HG02870 (cell line): ENCODE results near the gene SLC26A9.
"Not testable (repeated sequence)": the region's sequence is repeated elsewhere in the genome, so short reads cannot be mapped to it uniquely, and the experiment has no call there.

Source experiments
- ATAC-seq: cut with Tn5 transposase; IDR thresholded peaks from one replicate; pipeline ENCODE4 v1.9.1; 2021; ENCODE audit warnings: mild to moderate bottlenecking, moderate library complexity; ENCODE audit not compliant: unreplicated experiment

SLC26A9 gene

GRCh38 chr1:205905095-205905494 is 38.2 kb downstream of the SLC26A9 start:
- ATAC-seq = not testable (repeated sequence)

- ATAC-seq = no peak
These were observed 46.9 kb downstream of the SLC26A9 start for GRCh38 chr1:205896351-205896750.

GRCh38 chr1:205894119-205894518 is 49.1 kb downstream of the SLC26A9 start:
- not testable (repeated sequence) for ATAC-seq

- ATAC-seq = not testable (repeated sequence)
These were observed 51.1 kb downstream of the SLC26A9 start for GRCh38 chr1:205892175-205892574.

- not testable (repeated sequence) for ATAC-seq
These were observed 51.8 kb downstream of the SLC26A9 start for GRCh38 chr1:205891481-205891880.

GRCh38 chr1:205890631-205891030 is 52.6 kb downstream of the SLC26A9 start:
- not testable (repeated sequence) for ATAC-seq

- not testable (repeated sequence) for ATAC-seq
These were observed 53.5 kb downstream of the SLC26A9 start for GRCh38 chr1:205889706-205890105.

- ATAC-seq = not testable (repeated sequence)
These were observed 54.2 kb downstream of the SLC26A9 start for GRCh38 chr1:205889006-205889405.

GRCh38 chr1:205883792-205884191 is 59.5 kb downstream of the SLC26A9 start:
- ATAC-seq = no peak

GRCh38 chr1:205880923-205881322 is 62.3 kb downstream of the SLC26A9 start:
- no peak for ATAC-seq

GRCh38 chr1:205879974-205880373 is 63.3 kb downstream of the SLC26A9 start:
- no peak for ATAC-seq

- ATAC-seq = no peak
These were observed 65.2 kb downstream of the SLC26A9 start for GRCh38 chr1:205878026-205878425.

GRCh38 chr1:205873148-205873547 is 70.1 kb downstream of the SLC26A9 start:
- ATAC-seq = not testable (repeated sequence)

- ATAC-seq = no peak
These were observed 73.0 kb downstream of the SLC26A9 start for GRCh38 chr1:205870236-205870635.
